HCT116 (cell line): Measurements from ENCODE around the gene ROBO1. TPM values are rescaled to one million over a fixed set of nuclear protein-coding genes. Genes with fewer than 3 reads are reported as not detected.

Experiments
- ATAC-seq: fragments of 200-7000 bp; cut with Tn5 transposase; 2 replicates; pipeline ENCODE4 v1.9.1; 2020; ENCODE audit warnings: mild to moderate bottlenecking, moderate library complexity
- BruUV-seq: library from RNA; stranded (reverse); fragments of 400-500 nt; replicated peaks from 2 replicates; lab custom pipeline; 2021; lab: Mats Ljungman, UMichigan
- CTCF ChIA-PET: fragments of 300-600 bp; sonication (Branson Sonifier 250); formaldehyde crosslinking; loops from one replicate; lab custom pipeline; 2021; ENCODE audit warnings: antibody characterized with exemption; lab: Charles Lee
- POLR2A ChIA-PET: fragments of 300-600, 350-600 bp; sonication (Branson Sonifier 250); formaldehyde crosslinking; loops from one replicate; lab custom pipeline; 2021; ENCODE audit warnings: antibody characterized with exemption; lab: Charles Lee
- RAD21 ChIA-PET, 2 experiments: fragments of 300-600 bp; sonication (Branson Sonifier 250); formaldehyde crosslinking; loops; one replicate each; lab custom pipeline; 2023; ENCODE audit warnings: low total read pairs in 2 of 2; ENCODE audit not compliant: uncharacterized antibody in 2 of 2, unreplicated experiment in 2 of 2, low non-redundant PET in 1 of 2; lab: Charles Lee
- DNase-seq: peaks from one replicate; pipeline ENCODE4 v3.0.0-alpha.2; 2010; ENCODE audit warnings: low read depth, low spot score
- H2AFZ ChIP-seq: fragments of 200-600 bp; shearing (Covaris generic), sonication (generic); 2 replicates; pipeline ENCODE4 v1.6.1; 2017; ENCODE audit warnings: low read depth, mixed run types, mixed read lengths, antibody characterized with exemption, low read length; ENCODE audit not compliant: poor library complexity, severe bottlenecking
- H3K27ac ChIP-seq: 2 replicates; pipeline ENCODE4 v1.5.1; 2012; ENCODE audit warnings: low read depth, low read length
- H3K27me3 ChIP-seq: fragments of 200-600 bp; sonication (generic); 2 replicates; pipeline ENCODE4 v1.6.1; 2016; ENCODE audit warnings: mixed run types, low read length, mixed read lengths; ENCODE audit not compliant: insufficient read depth
- H3K36me3 ChIP-seq, 2 experiments: fragments of 200-500 bp in 1 of 2; fragments of 200-600 bp in 1 of 2; sonication (Bioruptor generic) in 1 of 2; sonication (generic) in 1 of 2; 2 replicates each; pipeline versions ENCODE4 v1.5.1 to v1.6.1; 2014 to 2016; ENCODE audit warnings: low read length in 2 of 2, inconsistent platforms in 1 of 2, mixed read lengths in 1 of 2, mixed run types in 1 of 2; ENCODE audit not compliant: insufficient read depth in 2 of 2, control insufficient read depth in 1 of 2
- H3K4me1 ChIP-seq, 2 experiments: fragments of 200-600 bp in 1 of 2; sonication (generic) in 1 of 2; 2 replicates each; pipeline versions ENCODE4 v1.5.1 to v1.6.1; 2012 to 2017; ENCODE audit warnings: low read length in 2 of 2, inconsistent platforms in 1 of 2, mild to moderate bottlenecking in 1 of 2, mixed read lengths in 1 of 2, mixed run types in 1 of 2, moderate library complexity in 1 of 2; ENCODE audit not compliant: insufficient read depth in 2 of 2, control insufficient read depth in 1 of 2
- H3K4me2 ChIP-seq: fragments of 200-600 bp; sonication (generic); 2 replicates; pipeline ENCODE4 v1.6.1; 2017; ENCODE audit warnings: mixed run types, low read length, mixed read lengths
- H3K4me3 ChIP-seq, 2 experiments: fragments of 200-600 bp in 1 of 2; sonication (generic) in 1 of 2; replicated peaks in 1 of 2; 2 replicates each; pipeline ENCODE4 v1.5.1; 2011 to 2016; ENCODE audit warnings: low read length in 2 of 2, control low read depth in 1 of 2, low read depth in 1 of 2, mild to moderate bottlenecking in 1 of 2, mixed read lengths in 1 of 2, mixed run types in 1 of 2
- H3K79me2 ChIP-seq: fragments of 200-600 bp; sonication (generic); 2 replicates; pipeline ENCODE4 v1.6.1; 2017; ENCODE audit warnings: mild to moderate bottlenecking, mixed run types, low read length, moderate library complexity, mixed read lengths; ENCODE audit not compliant: insufficient read depth
- H3K9ac ChIP-seq: fragments of 200-600 bp; sonication (generic); 2 replicates; pipeline ENCODE4 v1.6.1; 2016; ENCODE audit warnings: low read length, mixed read lengths
- H3K9me2 ChIP-seq: fragments of 200-600 bp; sonication (generic), shearing (Covaris generic); 2 replicates; pipeline ENCODE4 v1.6.1; 2017; ENCODE audit warnings: mixed run types, mild to moderate bottlenecking, moderate library complexity; ENCODE audit not compliant: insufficient read depth
- H3K9me3 ChIP-seq, 2 experiments: fragments of 200-500 bp in 1 of 2; fragments of 200-600 bp in 1 of 2; sonication (Bioruptor generic) in 1 of 2; sonication (generic) in 1 of 2; 2 replicates each; pipeline ENCODE4 v1.6.1; 2014 to 2017; ENCODE audit warnings: low read length in 2 of 2, mixed read lengths in 2 of 2, inconsistent platforms in 1 of 2, low read depth in 1 of 2, mild to moderate bottlenecking in 1 of 2, mixed run types in 1 of 2, moderate library complexity in 1 of 2; ENCODE audit not compliant: control insufficient read depth in 1 of 2, insufficient read depth in 1 of 2
- H4K20me1 ChIP-seq: fragments of 200-600 bp; sonication (generic), shearing (Covaris generic); 2 replicates; pipeline ENCODE4 v1.6.1; 2017; ENCODE audit warnings: mixed run types, mild to moderate bottlenecking, moderate library complexity; ENCODE audit not compliant: insufficient read depth
- ATF3 ChIP-seq: IDR thresholded peaks from 2 replicates; pipeline ENCODE4 v1.6.1; 2012
- CBX3 ChIP-seq: IDR thresholded peaks from 2 replicates; pipeline ENCODE4 v1.6.1; 2012; ENCODE audit warnings: low read depth
- CEBPB ChIP-seq: IDR thresholded peaks from 2 replicates; pipeline ENCODE4 v1.6.1; 2012; ENCODE audit warnings: low read depth
- EGR1 ChIP-seq: IDR thresholded peaks from 2 replicates; pipeline ENCODE4 v1.6.1; 2012; ENCODE audit warnings: low read depth
- ELF1 ChIP-seq: IDR thresholded peaks from 2 replicates; pipeline ENCODE4 v1.6.1; 2012; ENCODE audit warnings: low read depth, borderline replicate concordance
- EZH2 ChIP-seq: fragments of 200-600 bp; sonication (generic); IDR thresholded peaks from 2 replicates; pipeline ENCODE4 v1.6.1; 2017; ENCODE audit warnings: antibody characterized with exemption, mixed run types
- EZH2phosphoT487 ChIP-seq: fragments of 200-600 bp; IDR thresholded peaks from 2 replicates; pipeline ENCODE4 v1.6.1; 2018; ENCODE audit warnings: antibody characterized with exemption, borderline replicate concordance
- JUND ChIP-seq: IDR thresholded peaks from 2 replicates; pipeline ENCODE4 v1.6.1; 2012
- MAX ChIP-seq: IDR thresholded peaks from 2 replicates; pipeline ENCODE4 v1.6.1; 2012
- POLR2A ChIP-seq: IDR thresholded peaks from 2 replicates; pipeline ENCODE4 v1.7.0; 2011; ENCODE audit warnings: borderline replicate concordance; ENCODE audit not compliant: insufficient read depth, insufficient read length; ENCODE audit errors: extremely low read depth
- RAD21 ChIP-seq: IDR thresholded peaks from 2 replicates; pipeline ENCODE4 v1.6.1; 2012; ENCODE audit warnings: low read depth, mild to moderate bottlenecking
- REST ChIP-seq: IDR thresholded peaks from 2 replicates; pipeline ENCODE4 v1.6.1; 2012; ENCODE audit warnings: low read depth
- SIN3A ChIP-seq: IDR thresholded peaks from 2 replicates; pipeline ENCODE4 v1.6.1; 2012; ENCODE audit warnings: low read depth
- SRF ChIP-seq: IDR thresholded peaks from 2 replicates; pipeline ENCODE4 v1.6.1; 2012; ENCODE audit warnings: low read depth
- TCF7L2 ChIP-seq: IDR thresholded peaks from 2 replicates; pipeline ENCODE4 v1.7.0; 2011; ENCODE audit warnings: borderline replicate concordance, inconsistent platforms; ENCODE audit not compliant: insufficient read depth, insufficient read length; ENCODE audit errors: extremely low read depth
- YY1 ChIP-seq: IDR thresholded peaks from 2 replicates; pipeline ENCODE4 v1.6.1; 2011; ENCODE audit warnings: low read length, low read depth, moderate library complexity, mild to moderate bottlenecking; ENCODE audit not compliant: insufficient replicate concordance; ENCODE audit errors: extremely low read depth
- ZNF274 ChIP-seq: fragments of 200-500 bp; sonication (Bioruptor generic); IDR thresholded peaks from 2 replicates; pipeline ENCODE4 v1.6.1; 2014; ENCODE audit warnings: mild to moderate bottlenecking, low read depth, low read length, inconsistent platforms
- intact Hi-C: fragments of 100-400 bp; cut with micrococcal nuclease; formaldehyde crosslinking; loops from 2 replicates; pipeline ENCODE4 v1.10.0; 2022
- total RNA-seq: library from RNA; stranded (reverse); gene quantifications from one replicate; pipeline ENCODE4 v1.2.1, GENCODE V29; 2021; ENCODE audit not compliant: unreplicated experiment

ROBO1 gene
- total RNA-seq, 1 experiment from 2014 or later = 0.27 TPM

GRCh38 chr3:79250746-79251145 is 517.1 kb downstream of the ROBO1 start:
- Histone ChIP-seq H3K4me1 (no peaks in the 10 kb centered on the region), H3K27me3 (no peaks in the 10 kb centered on the region), H3K4me3 (no peak overlapping the region), H3K9me2 (no peaks in the 10 kb centered on the region), H3K79me2 (no peaks in the 10 kb centered on the region), H2AFZ (no peak overlapping the region), H3K9me3 (peaks cover 18 to 28% of the 10 kb centered on the region in 2 experiments; a peak in 2 of 4 replicates), H3K9ac (no peak overlapping the region), H3K36me3 (no peaks in the 10 kb centered on the region), H3K27ac (no peak overlapping the region), H4K20me1 (no peaks in the 10 kb centered on the region), H3K4me2 (no peak overlapping the region)
- ChIA-PET RAD21 (no interaction called here), CTCF (no interaction called here), POLR2A (no interaction called here)
- ATAC-seq = no peak
- intact Hi-C loops = no loop called here
- no peak for DNase-seq
- no peak for TF ChIP-seq ELF1
- TF ChIP-seq EZH2 = no peak
- TF ChIP-seq SIN3A = no peak
- no peak for TF ChIP-seq SRF
- TF ChIP-seq ZNF274 = no peak
- TF ChIP-seq JUND = no peak
- no peak for TF ChIP-seq ATF3
- TF ChIP-seq CEBPB = no peak
- no peak for TF ChIP-seq POLR2A
- TF ChIP-seq EGR1 = no peak
- TF ChIP-seq EZH2phosphoT487 = no peak
- no peak for TF ChIP-seq REST
- TF ChIP-seq MAX = no peak
- no peak for TF ChIP-seq CBX3
- TF ChIP-seq TCF7L2 = no peak
- no peak for TF ChIP-seq RAD21
- no peak for TF ChIP-seq YY1
- BruUV-seq = no TSS peak
